Measurements from ENCODE around the gene CRIP2. TPM values are rescaled to one million over a fixed set of nuclear protein-coding genes. Genes with fewer than 3 reads are reported as not detected.

Gene CRIP2
- total and polyA plus RNA-seq, 9 of the 15 experiments (the other 6 are each of a cell fraction or from before 2014, with no cell fraction given): 0.18 to 2.0 (median 0.69) TPM; not detected in 1

DNA sequence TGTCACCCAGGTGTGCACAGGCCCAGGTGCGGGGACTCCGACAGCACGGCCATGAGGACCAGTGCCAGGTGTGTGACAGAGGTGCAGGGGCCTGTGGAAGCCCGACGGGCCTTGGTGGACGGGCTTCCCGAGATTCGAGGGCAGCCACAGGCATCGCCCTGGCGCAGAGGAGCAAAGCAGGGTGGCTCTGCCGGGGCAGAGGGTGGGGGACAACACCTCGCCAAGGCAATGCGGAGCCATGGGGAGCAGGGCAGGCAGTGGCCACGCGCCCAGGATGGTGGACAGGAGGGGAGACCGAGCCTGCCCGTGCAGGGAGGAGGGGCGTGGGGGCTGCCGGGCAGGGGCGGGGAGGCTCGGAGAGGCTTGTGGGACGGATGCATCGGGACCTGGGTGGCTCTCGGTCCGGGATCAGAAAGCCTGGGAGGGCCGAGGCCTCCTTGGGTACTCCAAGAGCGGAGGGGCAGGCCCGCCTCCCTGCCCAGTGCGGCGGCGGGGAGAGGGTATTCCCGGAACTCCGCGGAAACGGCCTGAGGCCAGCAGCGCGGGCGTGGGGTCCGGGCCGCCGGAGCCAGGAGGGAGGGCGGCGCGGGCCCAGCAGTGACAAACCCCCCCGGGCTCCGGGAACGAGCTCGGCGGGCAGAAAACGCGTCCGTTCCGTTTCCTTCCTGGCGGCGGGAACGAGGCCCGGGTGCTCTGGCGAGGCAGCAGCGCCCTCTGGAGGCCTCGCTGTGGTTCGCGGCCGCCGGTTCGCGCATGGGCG is 53.4 kb downstream of the CRIP2 start (continued):
- TF ChIP-seq NRF1 (conservative IDR thresholded peaks at IDR 0.05 in 1 of 2, IDR thresholded peaks at IDR 0.05 in 1 of 2): peak; percentile 64 to 67
- TF ChIP-seq SMAD2 (IDR thresholded peaks at IDR 0.05; ENCODE audit: low read depth, low read length): no peak
- peak; percentile 75 for TF ChIP-seq L3MBTL2 (IDR thresholded peaks at IDR 0.05)
- peak; percentile 75; the same call in 1 of the 2 replicates for TF ChIP-seq STAG1 (CRISPR knock-in tag; IDR thresholded peaks at IDR 0.05; ENCODE audit: borderline replicate concordance)
- peak; percentile 69 to 80 for TF ChIP-seq RAD21 (CRISPR knock-in tag; conservative IDR thresholded peaks at IDR 0.05 in 1 of 2, IDR thresholded peaks at IDR 0.05 in 1 of 2)
- TF ChIP-seq GABPB1 (CRISPR knock-in tag; IDR thresholded peaks at IDR 0.05): peak; percentile 66; the same call in 1 of the 2 replicates
- TF ChIP-seq NFIC (IDR thresholded peaks at IDR 0.05): no peak
- peak; percentile 71 for TF ChIP-seq RBFOX2 (IDR thresholded peaks at IDR 0.05; ENCODE audit: low read depth, low read length)
- TF ChIP-seq CCNT2 (IDR thresholded peaks at IDR 0.05; ENCODE audit: borderline replicate concordance, extremely low read depth, insufficient read length, low read depth, low read length): peak; percentile 19
- no peak for TF ChIP-seq NCOR1 (IDR thresholded peaks at IDR 0.05)
- no peak for TF ChIP-seq CREBBP (IDR thresholded peaks at IDR 0.05; ENCODE audit: low read depth, low read length)
- TF ChIP-seq RB1 (IDR thresholded peaks at IDR 0.05; ENCODE audit: low read depth): peak; percentile 91
- no peak for TF ChIP-seq CREB1 (IDR thresholded peaks at IDR 0.05)
- TF ChIP-seq CREB1 (CRISPR knock-in tag; IDR thresholded peaks at IDR 0.05): 0 out of 2 replicates have a peak, but pooled peaks have one; percentile 24
- TF ChIP-seq, protein P1, sequence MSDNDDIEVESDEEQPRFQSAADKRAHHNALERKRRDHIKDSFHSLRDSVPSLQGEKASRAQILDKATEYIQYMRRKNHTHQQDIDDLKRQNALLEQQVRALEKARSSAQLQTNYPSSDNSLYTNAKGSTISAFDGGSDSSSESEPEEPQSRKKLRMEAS (CRISPR knock-in tag; IDR thresholded peaks at IDR 0.05): peak; percentile 48; the same call in 1 of the 2 replicates
- TF ChIP-seq FOXA3 (CRISPR knock-in tag; conservative IDR thresholded peaks at IDR 0.05 in 1 of 2, IDR thresholded peaks at IDR 0.05 in 1 of 2): no peak
- TF ChIP-seq MEF2A (IDR thresholded peaks at IDR 0.05; ENCODE audit: control insufficient read depth, low read depth, low read length): no peak
- no peak for TF ChIP-seq ZNF445 (CRISPR knock-in tag; IDR thresholded peaks at IDR 0.05; ENCODE audit: low read depth)
- 0 out of 2 replicates have a peak, but pooled peaks have one; percentile 39 for TF ChIP-seq SMAD4 (CRISPR knock-in tag; conservative IDR thresholded peaks at IDR 0.05)
- TF ChIP-seq HMGN3 (IDR thresholded peaks at IDR 0.05; ENCODE audit: borderline replicate concordance, extremely low read depth, insufficient read length, low read depth, low read length): peak; percentile 14
- TF ChIP-seq E2F3 (CRISPR knock-in tag; IDR thresholded peaks at IDR 0.05): peak; percentile 65; the same call in 1 of the 2 replicates
- no peak for TF ChIP-seq ZNF785 (CRISPR knock-in tag; IDR thresholded peaks at IDR 0.05)
- peak; percentile 80 for TF ChIP-seq POLR2G (IDR thresholded peaks at IDR 0.05; ENCODE audit: low read depth, low read length)
